ENCODE data around the gene CLIP1.

CLIP1 gene

DNA sequence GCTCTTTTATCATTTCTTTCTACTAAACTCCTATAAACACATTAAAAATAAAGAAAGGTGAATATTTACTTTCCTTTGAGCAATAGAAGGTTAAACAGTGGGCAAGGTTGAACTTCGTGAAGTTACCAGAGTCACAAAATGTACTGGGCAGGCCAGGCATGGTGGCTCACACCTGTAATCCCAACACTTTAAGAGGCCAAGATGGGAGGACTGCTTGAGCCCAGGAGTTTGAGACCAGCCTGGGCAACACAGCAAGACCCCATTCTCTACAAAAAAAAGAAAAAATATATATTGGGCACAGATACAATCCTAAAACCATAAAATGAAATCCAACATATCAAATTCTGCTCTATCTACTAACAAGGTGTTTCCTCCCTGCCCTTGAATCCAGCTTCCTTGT is 95.5 kb downstream of the CLIP1 start:
- H4K20me1 ChIP-seq (ENCODE audit: low read depth, low read length), result no peaks in the 10 kb centered on the region
- H3K27me3 ChIP-seq (ENCODE audit: low read length), result no peaks in the 10 kb centered on the region
- H3K4me2 ChIP-seq (ENCODE audit: low read depth, low read length, poor library complexity, severe bottlenecking), result no peak overlapping the region
- H3K9me3 ChIP-seq (ENCODE audit: insufficient read depth, low read length), result no peaks in the 10 kb centered on the region
- H3K9ac ChIP-seq (ENCODE audit: low read length), result no peak overlapping the region
- H3K36me3 ChIP-seq (ENCODE audit: low read length), result no peaks in the 10 kb centered on the region
- no peaks in the 10 kb centered on the region for H3F3A ChIP-seq (ENCODE audit: insufficient read depth)
- no peak overlapping the region for H2AFZ ChIP-seq (ENCODE audit: low read depth, low read length, severe bottlenecking)
- H3K9me2 ChIP-seq (replicated peaks; ENCODE audit: insufficient read depth, low read length), result no peaks in the 10 kb centered on the region
- no peak for TF ChIP-seq EZH2phosphoT487 (conservative IDR thresholded peaks at IDR 0.05; ENCODE audit: low read length)
- TF ChIP-seq, protein P1, sequence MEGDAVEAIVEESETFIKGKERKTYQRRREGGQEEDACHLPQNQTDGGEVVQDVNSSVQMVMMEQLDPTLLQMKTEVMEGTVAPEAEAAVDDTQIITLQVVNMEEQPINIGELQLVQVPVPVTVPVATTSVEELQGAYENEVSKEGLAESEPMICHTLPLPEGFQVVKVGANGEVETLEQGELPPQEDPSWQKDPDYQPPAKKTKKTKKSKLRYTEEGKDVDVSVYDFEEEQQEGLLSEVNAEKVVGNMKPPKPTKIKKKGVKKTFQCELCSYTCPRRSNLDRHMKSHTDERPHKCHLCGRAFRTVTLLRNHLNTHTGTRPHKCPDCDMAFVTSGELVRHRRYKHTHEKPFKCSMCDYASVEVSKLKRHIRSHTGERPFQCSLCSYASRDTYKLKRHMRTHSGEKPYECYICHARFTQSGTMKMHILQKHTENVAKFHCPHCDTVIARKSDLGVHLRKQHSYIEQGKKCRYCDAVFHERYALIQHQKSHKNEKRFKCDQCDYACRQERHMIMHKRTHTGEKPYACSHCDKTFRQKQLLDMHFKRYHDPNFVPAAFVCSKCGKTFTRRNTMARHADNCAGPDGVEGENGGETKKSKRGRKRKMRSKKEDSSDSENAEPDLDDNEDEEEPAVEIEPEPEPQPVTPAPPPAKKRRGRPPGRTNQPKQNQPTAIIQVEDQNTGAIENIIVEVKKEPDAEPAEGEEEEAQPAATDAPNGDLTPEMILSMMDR (IDR thresholded peaks at IDR 0.05; ENCODE audit: insufficient read depth, low read length, poor library complexity, severe bottlenecking), result no peak
- H3K27ac ChIP-seq (ENCODE audit: low read depth, low read length), result no peak overlapping the region
- no peaks in the 10 kb centered on the region for H3K79me2 ChIP-seq (ENCODE audit: insufficient read depth, low read length)
- H3K4me3 ChIP-seq (ENCODE audit: insufficient read depth, low read length, poor library complexity, severe bottlenecking), result no peak overlapping the region

- no peaks in the 10 kb centered on the region for H3K27me3 ChIP-seq (ENCODE audit: low read length)
- no peak overlapping the region for H2AFZ ChIP-seq (ENCODE audit: low read depth, low read length, severe bottlenecking)
- no peak overlapping the region for H3K9ac ChIP-seq (ENCODE audit: low read length)
- H3K36me3 ChIP-seq (ENCODE audit: low read length), result no peaks in the 10 kb centered on the region
- no peak overlapping the region for H3K27ac ChIP-seq (ENCODE audit: low read depth, low read length)
- no peak overlapping the region for H3K4me2 ChIP-seq (ENCODE audit: low read depth, low read length, poor library complexity, severe bottlenecking)
- H3K9me3 ChIP-seq (ENCODE audit: insufficient read depth, low read length), result no peaks in the 10 kb centered on the region
- H3F3A ChIP-seq (ENCODE audit: insufficient read depth), result no peaks in the 10 kb centered on the region
- no peak overlapping the region for H3K4me3 ChIP-seq (ENCODE audit: insufficient read depth, low read length, poor library complexity, severe bottlenecking)
- H3K9me2 ChIP-seq (replicated peaks; ENCODE audit: insufficient read depth, low read length), result no peaks in the 10 kb centered on the region
- no peaks in the 10 kb centered on the region for H3K79me2 ChIP-seq (ENCODE audit: insufficient read depth, low read length)
- TF ChIP-seq, protein P1 (IDR thresholded peaks at IDR 0.05; ENCODE audit: insufficient read depth, low read length, poor library complexity, severe bottlenecking), result no peak
- no peaks in the 10 kb centered on the region for H4K20me1 ChIP-seq (ENCODE audit: low read depth, low read length)
Observed at GRCh38 chr12:122326586-122326985, 95.9 kb downstream of the CLIP1 start.

DNA sequence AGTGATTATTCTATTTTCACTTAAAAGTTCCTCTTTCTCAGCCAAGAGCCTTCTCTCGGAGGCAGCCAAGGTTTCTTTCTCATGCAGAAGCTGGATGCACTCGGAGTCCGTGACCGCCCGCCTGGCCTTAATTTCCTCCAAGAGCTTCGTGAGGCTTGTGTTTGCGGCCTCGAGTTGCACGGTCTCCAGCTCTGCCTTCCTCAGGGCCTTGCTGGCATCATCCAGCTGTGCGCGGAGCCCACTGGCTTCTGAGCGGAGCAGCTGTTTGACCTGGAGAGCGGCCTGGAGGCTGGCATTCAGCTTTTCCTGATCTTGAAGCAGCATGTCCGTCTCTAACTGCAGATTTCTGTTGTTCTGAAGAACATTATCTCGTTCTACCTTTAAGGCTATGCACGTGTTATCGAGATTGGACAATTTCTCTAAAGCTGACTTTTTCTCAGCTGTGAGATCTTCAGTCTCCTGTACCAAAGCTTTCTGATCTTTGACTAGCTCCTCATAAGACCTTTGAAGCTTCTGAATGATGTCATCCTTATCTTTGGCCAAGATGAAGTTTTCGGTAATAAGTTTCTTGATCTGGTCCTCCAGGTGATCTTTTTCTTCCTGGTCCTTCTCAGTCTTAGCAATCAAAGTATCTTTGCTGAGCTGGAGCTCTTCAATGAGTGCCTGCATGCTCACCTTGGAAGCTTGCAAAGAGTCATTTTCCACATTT is 99.0 kb downstream of the CLIP1 start:
- Histone ChIP-seq H3K79me2 (ENCODE audit: insufficient read depth, low read length) (no peaks in the 10 kb centered on the region), H3K36me3 (ENCODE audit: low read length) (no peaks in the 10 kb centered on the region), H3K27me3 (ENCODE audit: low read length) (no peaks in the 10 kb centered on the region), H2AFZ (ENCODE audit: low read depth, low read length, severe bottlenecking) (no peak overlapping the region), H3K9ac (ENCODE audit: low read length) (no peak overlapping the region), H3K4me2 (ENCODE audit: low read depth, low read length, poor library complexity, severe bottlenecking) (no peak overlapping the region), H4K20me1 (ENCODE audit: low read depth, low read length) (no peaks in the 10 kb centered on the region), H3F3A (ENCODE audit: insufficient read depth) (no peaks in the 10 kb centered on the region), H3K9me2 (replicated peaks; ENCODE audit: insufficient read depth, low read length) (no peaks in the 10 kb centered on the region), H3K27ac (ENCODE audit: low read depth, low read length) (no peak overlapping the region), H3K4me3 (ENCODE audit: insufficient read depth, low read length, poor library complexity, severe bottlenecking) (no peak overlapping the region), H3K9me3 (ENCODE audit: insufficient read depth, low read length) (no peaks in the 10 kb centered on the region)
- TF ChIP-seq EZH2phosphoT487 (conservative IDR thresholded peaks at IDR 0.05; ENCODE audit: low read length), result no peak
- TF ChIP-seq, protein P1 (IDR thresholded peaks at IDR 0.05; ENCODE audit: insufficient read depth, low read length, poor library complexity, severe bottlenecking), result no peak
